GM13977 (cell line): ENCODE measurements around the gene MSRB3.

Source experiments
- DNase-seq: peaks from one replicate; pipeline ENCODE4 v3.0.0; 2012; ENCODE audit warnings: low spot score
- CTCF ChIP-seq: IDR thresholded peaks from 2 replicates; pipeline ENCODE4 v1.5.1; 2012; ENCODE audit warnings: mild to moderate bottlenecking, control low read depth; ENCODE audit not compliant: insufficient read depth; ENCODE audit errors: extremely low read depth, missing control alignments
- in situ Hi-C: fragments of 300-500 bp; cut with MboI; formaldehyde crosslinking; loops from one replicate; pipeline ENCODE4 v1.12.0; 2022; ENCODE audit warnings: low sequenced_read_pairs, low pct_unique_long_range_greater_than_20kb, mixed read lengths, inconsistent platforms; ENCODE audit not compliant: unreplicated experiment

Gene MSRB3

GRCh38 chr12:65492998-65493912 is 214.8 kb downstream of the MSRB3 start:
- no peak for TF ChIP-seq CTCF
- no peak for DNase-seq
- in situ Hi-C loops, result no loop called here

- in situ Hi-C loops, result no loop called here
- TF ChIP-seq CTCF, result no peak
- no peak for DNase-seq
These were observed 215.4 kb downstream of the MSRB3 start for GRCh38 chr12:65493913-65494245.

- in situ Hi-C loops, result no loop called here
- no peak for TF ChIP-seq CTCF
- DNase-seq, result no peak
These were observed 216.1 kb downstream of the MSRB3 start for GRCh38 chr12:65494537-65494936.

- TF ChIP-seq CTCF, result no peak
- in situ Hi-C loops, result no loop called here
- DNase-seq, result no peak
These were observed 216.8 kb downstream of the MSRB3 start for GRCh38 chr12:65495233-65495632.

GRCh38 chr12:65496617-65497016 is 218.1 kb downstream of the MSRB3 start:
- no peak for DNase-seq
- in situ Hi-C loops, result no loop called here

GRCh38 chr12:65497660-65498059 is 219.2 kb downstream of the MSRB3 start:
- no peak for TF ChIP-seq CTCF
- no peak for DNase-seq
- in situ Hi-C loops, result no loop called here

More at GRCh38 chr12:65496617-65497016, 218.1 kb downstream of the MSRB3 start:
- TF ChIP-seq CTCF, result no peak
